GM21367 (cell line): ENCODE results near the gene AURKA.
A peak's percentile ranks its signal among the peaks of the same experiment; 100 is the strongest.
"Not testable (repeated sequence)": the region's sequence is repeated elsewhere in the genome, so short reads cannot be mapped to it uniquely, and the experiment has no call there.

ENCODE experiments used
- ATAC-seq: cut with Tn5 transposase; IDR thresholded peaks from one replicate; pipeline ENCODE4 v1.9.1; 2021; ENCODE audit not compliant: unreplicated experiment

Gene AURKA

DNA sequence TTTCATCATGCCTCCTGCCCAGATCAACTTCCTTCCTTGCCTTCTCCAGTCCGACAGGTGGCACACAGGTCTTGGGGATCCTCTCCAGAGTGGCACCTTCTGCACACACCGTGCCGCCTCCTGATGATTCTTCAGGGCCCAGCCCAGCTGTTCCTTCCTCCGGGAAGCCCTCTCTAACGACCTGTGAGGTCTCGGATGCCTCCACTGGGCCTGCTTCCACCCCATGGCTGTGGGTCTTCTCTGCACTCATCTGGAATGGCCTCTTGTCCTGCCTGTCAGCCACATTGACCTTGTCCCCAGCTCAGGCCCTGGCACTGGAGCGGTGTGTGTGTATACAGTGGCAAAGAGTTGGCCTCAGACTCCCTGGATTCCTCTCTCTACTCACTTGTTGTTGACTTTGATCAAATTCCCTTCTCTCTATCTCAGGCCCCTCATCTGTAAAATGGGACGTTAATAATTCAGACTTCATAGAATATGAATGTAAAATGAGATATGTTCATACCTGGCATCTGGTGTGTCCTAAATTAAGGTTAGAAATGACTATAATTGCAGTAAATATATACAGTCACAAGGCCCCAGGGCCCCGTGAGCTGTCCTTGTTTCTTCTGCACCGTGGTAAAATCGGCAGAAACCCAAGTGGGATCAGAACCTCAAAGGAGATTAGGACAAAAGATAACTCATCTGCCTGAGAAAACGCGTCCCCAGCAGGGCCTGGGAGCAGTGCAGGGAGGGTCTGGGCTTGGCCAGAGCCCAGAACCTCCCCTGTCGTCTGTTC is 31.7 kb downstream of the AURKA start:
- ATAC-seq = no peak

DNA sequence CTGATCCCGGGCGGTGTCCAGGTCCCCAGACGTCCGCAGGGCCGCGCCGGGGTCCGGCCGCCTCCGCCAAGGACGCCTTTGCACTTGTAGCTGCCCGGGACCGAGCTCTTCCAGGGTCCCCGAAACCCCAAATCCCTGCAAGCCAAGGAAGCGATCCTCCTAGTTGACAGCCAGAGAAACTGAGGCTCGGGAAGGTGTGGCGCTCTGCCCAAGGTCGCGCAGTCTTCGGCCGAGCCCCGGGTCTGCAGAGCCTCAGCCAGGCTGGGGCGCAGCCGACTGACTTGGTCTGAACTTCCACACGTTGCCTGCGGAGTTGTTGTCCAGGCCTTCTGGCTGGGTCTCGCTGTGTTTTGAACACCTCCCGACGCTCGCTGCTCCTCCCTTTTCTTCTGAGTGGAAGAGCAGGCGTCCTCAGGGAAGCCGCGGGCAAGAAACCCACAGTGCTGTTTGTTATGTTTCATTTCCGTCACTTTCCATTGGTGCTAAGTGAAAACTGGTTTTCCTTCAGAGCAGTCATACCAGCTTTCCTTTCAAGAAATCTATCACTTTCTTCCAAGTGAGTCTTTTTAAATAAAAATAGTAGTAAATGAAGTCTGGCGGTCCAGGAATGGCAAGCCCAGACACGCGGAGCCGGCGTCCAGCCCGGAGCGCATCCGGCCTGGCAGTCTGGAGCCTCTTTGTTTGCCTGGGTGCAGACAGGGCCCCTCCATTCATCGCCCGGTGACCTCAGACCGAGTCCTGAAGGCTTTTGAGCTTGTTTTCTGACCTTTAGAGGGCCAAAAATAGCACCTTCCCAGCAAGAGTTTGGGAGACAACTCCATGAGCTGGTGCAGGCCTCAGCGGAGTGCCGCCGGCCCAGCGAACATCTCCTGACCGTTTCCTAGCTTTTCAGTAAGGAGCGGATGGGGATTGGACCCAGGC is 32.5 kb downstream of the AURKA start:
- ATAC-seq = no peak

DNA sequence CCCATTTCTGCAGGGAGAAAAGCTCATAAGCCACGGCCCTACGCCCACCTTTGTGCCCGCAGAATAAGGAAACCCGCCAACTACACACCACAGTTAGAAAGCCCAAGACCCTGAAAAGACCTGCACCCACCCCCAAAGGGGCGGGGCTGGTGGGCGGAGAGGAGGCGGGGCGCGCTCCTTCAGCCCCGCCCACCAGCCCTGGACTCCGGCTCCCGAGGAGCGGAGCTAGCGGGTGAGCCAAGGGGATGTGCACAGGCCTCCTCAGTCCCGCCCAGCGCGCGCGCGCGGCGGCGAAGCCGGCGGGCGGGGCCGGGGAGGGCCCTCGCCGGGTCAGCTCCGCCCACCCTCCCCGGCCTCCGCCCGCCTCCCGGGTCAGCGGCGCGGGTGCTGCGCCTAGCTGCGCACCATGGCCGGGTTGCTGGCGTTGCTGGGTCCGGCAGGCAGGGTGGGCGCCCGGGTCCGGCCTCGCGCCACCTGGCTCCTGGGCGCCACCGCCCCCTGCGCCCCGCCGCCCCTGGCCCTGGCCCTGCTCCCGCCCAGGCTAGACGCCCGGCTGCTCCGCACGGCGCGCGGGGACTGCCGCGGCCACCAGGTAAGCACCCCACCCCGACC is 33.3 kb downstream of the AURKA start, which contains the start of gene FAM210B:
Gene FAM210B, plus strand, starts transcription at position 375 of the 612 bp plus-strand sequence. Its CDS starts 32 bp downstream, at position 407.
- ATAC-seq = peak; percentile 97

DNA sequence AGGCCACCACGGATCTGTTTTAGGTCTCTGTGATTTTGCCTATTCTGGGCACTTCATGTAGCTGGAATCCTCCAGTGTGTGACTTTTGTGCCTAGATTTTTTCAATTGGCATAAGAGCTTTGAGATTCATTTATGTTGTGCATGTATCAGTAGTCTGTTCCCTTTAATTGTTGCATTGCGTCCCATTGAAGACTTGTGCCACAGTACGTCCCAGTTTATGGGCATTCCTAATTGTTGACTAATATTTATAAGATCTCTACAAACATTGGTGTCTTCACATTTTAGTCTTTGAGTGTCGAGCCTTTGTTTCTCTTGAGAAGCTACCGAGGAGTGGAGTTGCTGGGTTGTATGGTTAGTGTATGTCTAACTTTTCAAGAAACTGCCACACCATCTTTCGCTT is 33.9 kb downstream of the AURKA start:
- ATAC-seq = no peak

DNA sequence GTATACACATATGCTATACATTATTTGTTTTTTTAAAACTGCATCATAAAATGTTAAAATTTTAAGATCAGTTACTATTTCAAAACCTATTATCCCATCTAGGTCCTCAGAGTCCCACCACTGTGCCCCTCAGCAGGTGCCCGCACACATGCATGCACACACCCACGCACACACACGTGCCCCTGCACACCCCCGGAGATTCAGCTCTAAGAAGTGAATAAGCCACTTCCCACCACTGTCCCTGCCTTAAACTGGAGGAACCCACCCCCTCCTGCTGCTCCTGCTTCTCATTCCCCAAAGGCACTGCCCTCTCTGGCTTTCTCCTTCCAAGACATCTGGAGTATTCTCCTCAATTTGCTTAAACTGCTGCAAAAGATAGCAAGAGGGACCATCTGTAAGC is 38.7 kb downstream of the AURKA start:
- no peak for ATAC-seq

DNA sequence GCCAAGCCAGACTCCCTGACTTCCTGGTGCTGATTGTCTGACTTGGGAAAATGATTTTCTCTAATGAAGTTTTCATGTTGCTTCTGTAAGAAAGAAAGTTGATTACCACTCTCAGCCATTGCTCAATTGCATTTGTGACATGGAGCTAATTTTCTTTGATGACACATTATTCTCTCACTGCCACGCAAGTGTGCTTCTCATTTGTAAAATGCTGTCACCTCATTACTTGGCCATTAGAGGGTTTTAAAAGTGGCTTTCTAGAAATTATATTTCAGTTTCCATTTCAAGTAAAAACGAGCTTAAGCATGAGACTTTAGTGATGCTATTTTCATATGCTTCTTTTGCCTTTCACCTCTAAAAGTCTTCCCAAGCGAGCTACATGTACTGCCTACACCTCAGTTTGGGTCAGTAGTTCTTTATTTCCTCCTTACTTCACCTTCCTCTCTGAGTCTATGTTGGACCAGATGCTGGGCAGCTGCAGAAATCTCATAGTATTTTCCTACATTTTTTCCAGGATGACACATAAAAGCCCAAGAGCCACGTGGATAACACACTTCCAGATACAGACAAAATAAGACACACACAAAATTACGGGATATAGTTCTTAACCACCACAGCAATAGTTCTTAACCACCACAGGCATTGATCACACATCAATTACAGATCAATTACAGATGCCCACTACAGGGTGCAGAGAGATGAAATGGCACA is 39.5 kb downstream of the AURKA start:
- no peak for ATAC-seq

DNA sequence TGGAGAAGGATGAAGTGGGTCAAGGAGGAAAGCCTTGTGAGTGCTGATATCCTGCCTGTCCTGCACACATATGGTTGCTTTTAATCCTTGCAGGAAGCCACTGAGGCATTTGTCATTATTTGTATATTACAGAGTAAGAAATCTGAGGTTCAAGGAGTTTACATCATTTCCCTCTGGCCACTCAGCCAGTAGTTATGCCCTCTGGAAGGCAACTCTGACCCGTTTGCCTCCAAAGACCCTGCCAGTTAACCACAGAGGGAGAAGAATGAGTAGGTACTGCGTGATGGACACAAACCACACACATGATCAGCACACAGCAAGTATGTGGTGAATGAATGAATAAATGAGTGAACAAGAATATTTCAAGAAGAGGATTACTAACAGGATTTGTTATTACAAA is 41.2 kb downstream of the AURKA start:
- no peak for ATAC-seq

DNA sequence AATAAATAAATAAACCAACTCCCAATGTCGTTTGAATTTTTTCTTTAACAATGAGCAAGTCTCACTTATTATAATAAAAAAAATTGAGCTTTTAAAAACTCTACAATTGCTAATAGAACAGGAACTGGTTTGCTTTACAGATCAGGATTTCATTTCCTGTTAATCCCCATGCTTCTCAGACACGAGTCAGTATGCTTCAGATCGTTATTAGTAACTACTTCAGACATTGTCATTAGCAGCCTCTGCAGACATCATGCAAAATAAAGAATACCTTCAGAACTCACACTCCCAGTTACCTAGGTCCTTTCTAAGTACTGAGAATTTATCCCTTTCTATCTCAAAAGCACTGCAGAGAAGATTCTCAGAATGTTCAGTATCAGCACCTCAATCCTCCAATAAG is 43.3 kb downstream of the AURKA start:
- no peak for ATAC-seq

DNA sequence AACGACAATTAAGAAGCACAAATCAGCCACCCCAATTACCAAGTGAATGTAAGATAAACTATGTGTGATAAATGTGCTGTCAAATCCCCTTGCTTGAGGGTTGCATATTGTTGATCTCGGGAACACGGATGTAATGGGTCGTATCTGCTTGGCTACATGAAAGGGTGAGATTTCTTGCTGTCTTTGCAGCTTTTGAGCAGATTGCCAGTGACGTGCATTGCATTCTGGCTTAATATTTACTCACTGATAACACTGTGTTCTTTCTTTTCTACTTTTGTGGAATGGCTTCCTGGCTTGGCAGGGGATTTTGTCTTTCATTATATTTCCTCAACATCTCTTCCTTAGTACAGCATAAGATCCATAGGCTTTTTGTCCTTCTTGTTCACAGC is 43.7 kb downstream of the AURKA start:
- ATAC-seq = no peak

DNA sequence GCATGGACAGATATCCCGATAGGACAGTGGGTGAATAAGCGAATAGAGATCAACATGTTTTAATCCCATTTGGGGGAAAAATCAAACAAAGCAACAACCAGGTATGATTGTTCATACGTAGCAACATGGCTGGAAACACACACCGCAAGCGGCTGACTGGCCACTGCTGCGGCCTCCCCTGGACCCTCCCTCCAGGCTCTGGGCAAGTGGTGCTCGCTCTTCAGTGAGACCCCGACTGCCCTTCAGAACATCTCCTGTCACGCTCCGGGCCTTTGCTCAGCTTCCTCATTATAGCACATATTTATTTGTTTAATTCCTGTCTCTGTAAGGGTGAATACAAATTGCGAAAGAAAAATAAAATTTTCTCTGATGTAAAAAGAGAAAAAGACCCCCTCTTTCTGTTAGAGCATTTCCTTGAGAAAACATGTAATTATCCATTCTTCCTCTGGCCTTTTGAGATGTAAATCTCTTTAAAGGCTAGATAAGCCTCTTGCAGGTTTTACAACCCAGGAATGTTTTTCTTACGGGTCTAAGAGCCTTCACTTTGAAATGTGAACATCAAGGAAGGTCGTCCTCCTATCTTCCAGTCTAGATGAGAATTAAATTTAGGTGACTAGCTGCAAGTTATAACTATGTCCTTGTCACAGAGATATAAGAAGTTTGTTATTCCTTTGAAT is 44.2 kb downstream of the AURKA start:
- no peak for ATAC-seq

DNA sequence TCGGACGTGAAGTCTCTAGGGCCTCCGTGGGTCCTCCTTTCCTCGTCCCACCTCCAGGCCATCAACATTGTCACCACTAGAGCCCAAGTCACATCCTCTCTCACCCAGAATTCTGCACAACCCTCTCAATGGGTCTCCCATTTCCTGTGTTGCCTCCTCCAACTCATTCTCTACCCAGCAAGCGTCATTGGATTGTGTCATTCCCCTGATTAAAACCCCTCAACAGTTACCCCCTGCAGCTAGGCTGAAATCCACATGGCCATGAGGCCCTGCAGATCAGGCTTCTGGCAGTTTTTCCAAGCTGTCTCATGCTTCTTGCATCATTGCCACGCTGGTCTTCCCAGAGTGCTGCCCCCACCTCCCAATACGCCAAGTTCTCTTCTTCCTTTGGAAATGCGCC is 46.1 kb downstream of the AURKA start:
- no peak for ATAC-seq

DNA sequence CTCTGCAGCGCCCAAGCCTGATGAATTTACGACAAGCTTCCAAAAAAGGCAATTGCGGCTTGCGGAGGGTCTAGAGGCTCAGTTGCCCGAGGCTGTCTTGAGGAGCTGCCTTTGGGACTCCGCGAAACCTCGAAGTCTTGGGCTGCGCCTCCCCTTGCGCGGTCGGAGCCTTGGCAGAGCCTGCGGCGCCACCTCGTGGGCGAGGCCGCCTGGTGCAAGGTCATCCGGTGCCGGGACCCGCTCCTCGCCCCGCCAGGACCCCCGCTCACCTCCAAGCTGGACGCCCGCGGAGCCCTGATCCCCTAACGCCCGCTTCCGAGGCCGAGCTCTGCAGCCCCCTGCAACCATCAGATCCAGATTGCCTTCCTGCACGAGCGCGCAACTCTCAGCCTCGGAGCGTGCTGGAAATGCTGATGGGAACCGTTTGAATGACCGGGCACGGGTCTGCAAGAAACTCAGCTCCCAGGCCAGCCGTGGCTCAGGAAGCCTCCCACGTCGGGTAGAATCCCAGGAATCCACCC is 48.1 kb downstream of the AURKA start:
- ATAC-seq = peak; percentile 84

DNA sequence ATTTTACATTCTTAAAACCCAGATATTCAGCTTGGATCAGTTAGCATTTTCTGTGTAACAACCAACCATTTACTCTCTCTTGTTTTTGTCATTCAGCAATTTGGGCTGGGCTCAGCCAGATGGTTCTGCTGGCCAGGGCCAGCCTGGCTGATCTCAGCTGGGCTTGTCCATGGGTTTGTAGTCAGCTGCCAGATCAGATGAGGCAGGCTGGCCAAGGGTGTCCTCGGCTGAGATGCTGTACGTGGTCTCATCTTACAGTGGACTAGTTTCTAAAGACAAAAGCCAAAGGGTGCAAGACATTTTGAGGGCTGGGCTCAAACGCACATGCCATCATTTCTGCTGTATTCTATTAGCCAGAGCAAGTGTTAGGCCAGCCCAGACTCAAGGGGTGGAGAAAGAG is 49.2 kb downstream of the AURKA start:
- ATAC-seq = no peak

DNA sequence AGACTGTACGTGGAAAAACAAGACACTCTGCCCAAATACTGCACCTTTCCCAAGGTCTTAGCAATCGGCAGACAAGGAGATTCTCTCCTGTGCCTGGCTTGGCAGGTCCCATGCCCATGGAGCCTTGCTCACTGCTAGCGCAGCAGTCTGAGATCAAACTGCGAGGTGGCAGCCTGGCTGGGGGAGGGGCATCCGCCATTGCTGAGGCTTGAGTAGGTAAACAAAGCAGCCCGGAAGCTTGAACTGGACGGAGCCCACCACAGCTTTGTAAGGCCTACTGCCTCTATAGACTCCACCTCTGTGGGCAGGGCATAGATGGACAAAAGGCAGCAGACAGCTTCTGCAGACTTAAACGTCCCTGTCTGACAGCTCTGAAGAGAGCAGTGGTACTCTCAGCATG is 55.3 kb downstream of the AURKA start:
- not testable (repeated sequence) for ATAC-seq

DNA sequence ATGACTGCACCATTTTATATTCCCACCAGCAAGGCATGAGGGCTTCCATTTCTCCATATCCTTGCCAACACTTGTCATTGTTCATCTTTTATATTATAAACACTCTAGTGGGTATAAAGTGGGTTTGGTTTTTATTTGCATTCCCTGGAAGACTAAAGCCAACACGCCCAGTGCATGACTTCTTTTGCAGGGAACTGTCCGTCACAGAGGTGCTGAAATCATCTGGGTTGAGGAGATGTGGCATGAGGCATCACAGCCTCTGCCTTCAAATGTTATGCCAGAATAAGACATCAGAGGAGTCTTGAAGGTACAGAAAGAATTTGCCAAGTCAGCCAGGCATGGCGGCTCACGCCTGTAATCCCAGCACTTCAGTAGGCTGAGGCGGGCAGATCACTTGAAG is 63.2 kb downstream of the AURKA start:
- ATAC-seq = no peak

DNA sequence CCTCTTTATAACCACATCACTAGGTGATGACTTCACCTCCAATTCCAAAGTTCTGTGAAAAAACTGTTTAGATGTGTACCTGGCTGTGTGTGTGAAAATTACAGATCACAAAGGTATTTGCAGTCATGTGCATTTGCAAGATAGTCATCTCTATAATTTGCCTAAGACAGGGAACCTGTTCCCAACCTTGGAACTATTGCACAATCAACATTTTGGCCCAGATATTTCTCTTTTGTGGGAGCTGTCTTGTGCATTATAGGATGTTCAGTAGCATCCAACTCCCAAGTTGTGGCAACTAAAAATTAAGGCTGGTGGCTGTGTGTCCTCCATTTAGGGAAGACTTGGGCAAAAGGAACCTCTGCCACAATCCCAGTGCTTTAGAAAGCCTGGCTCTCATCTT is 67.2 kb downstream of the AURKA start:
- ATAC-seq = no peak

DNA sequence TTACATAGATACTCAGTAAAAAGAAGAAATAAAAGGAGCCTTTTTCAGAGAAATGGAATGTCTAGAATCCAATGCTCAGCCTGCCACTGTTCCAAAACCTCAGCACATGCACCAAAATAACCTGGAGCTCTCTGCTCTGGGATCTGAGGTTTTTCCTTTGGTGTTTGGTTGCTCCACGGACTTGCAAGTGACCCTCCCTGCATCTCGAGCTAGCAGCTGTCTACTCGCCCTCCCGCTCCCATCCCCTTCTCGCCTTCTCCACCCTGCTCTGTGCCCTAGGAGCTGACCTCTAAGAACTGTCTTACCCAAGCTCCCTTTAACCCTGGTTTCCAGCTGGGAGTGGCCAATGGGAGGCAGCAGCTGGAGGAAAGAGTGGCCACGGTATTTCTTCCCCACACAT is 68.4 kb downstream of the AURKA start:
- ATAC-seq = no peak

DNA sequence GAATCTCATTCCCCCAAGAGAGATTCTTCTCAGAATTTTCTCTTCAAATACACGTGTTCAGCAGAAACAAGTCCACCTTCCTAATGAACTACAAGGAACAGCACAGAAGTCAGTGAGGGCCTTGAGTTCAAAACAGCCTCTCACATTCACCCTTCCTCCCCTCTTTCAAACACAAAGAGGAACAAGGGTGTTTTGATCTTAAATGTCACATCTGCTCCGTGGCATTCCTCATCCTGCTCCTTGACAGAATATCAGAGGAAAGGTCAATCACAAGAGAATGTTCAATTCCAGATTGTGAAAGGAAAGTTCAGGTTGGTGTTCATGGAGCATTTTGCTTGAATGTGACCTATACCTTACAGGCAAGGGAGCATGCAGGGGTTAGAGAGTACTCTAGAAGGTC is 68.8 kb downstream of the AURKA start:
- no peak for ATAC-seq

DNA sequence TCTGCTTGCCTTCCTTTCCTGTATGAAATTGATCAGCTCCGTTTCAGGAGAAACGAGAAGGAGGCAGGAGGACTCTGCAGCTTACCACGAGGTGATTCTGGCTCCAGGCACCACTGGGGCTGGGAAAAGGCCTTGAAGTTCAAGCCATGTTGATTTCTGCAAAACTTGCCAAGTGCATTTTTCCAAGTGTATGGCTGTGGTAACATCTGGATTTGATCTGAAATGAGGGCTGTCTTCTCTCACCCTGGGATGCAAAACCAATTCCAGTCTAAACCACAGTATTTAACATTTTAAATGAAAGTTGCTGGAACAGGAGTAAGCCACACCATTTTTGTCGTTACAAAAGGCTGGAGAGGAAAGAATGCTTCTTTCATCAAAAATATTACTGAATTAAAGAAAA is 69.3 kb downstream of the AURKA start:
- ATAC-seq = no peak
